ENCODE results near the gene SUPT20H. TPM values are rescaled to one million over a fixed set of nuclear protein-coding genes. Genes with fewer than 3 reads are reported as not detected.

The SUPT20H gene
- total RNA-seq (2014; rRNA removed) = 16.8 and 18.1 TPM in 2 replicates
- percentile 85 among the genes with signal in this experiment for Bru-seq, nascent RNA
- percentile 79 among the genes with signal in this experiment for BruChase-seq, experiment 1, labeled RNA remaining after a 6-hour chase
- percentile 88 among the genes with signal in this experiment for BruChase-seq, experiment 2, labeled RNA remaining after a 2-hour chase
- long read RNA-seq, partial matches to known transcripts = 8 of 72 reads
- long read RNA-seq, other reads (novel, unspliced or antisense) = 59 of 72 reads

- intact Hi-C loops (cut with micrococcal nuclease) = loop anchor here (2.0 kb wide), 2 partner anchors 28 to 58 kb away; partner anchors contain the start of gene EXOSC8
- CTCF ChIA-PET = no interaction called here
- Histone ChIP-seq H3K27me3 (ENCODE audit: low read length) (no peaks in the 10 kb centered on the region), H3K9me3 (ENCODE audit: low read length) (no peaks in the 10 kb centered on the region), H3K9ac (ENCODE audit: low read length) (peak within 1 kb of the TSS; percentile 87), H3K4me1 (ENCODE audit: insufficient read depth, low read length) (peaks cover 5% of the 10 kb centered on the region), H3K79me2 (ENCODE audit: low read length) (peaks cover 28% of the 10 kb centered on the region), H3K9me2 (replicated peaks; ENCODE audit: low read length) (no peaks in the 10 kb centered on the region), H4K20me1 (ENCODE audit: low read length) (no peaks in the 10 kb centered on the region), H3K36me3 (ENCODE audit: low read depth, low read length) (0 out of 2 replicates have a peak, but pooled peaks cover 3% of the 10 kb centered on the region), H3K4me2 (ENCODE audit: low read length) (peak within 1 kb of the TSS; percentile 79), H3F3A (ENCODE audit: low read length, unreplicated experiment) (no peaks in the 10 kb centered on the region), H3K4me3 (ENCODE audit: low read length) (peak within 1 kb of the TSS; percentile 83), H3K27ac (ENCODE audit: low read length) (peak within 1 kb of the TSS; percentile 36; the same call in 1 of the 2 replicates), H2AFZ (ENCODE audit: low read length) (peak within 1 kb of the TSS; percentile 81)
- TF ChIP-seq CTCF (conservative IDR thresholded peaks at IDR 0.05; ENCODE audit: low read depth, low read length) = no peak
- BruUV-seq (replicated peaks) = TSS peak; percentile 70
- ATAC-seq (peak; percentile 95), DNase-seq (peak; percentile 83)
- POLR2A ChIA-PET (ENCODE audit: unreplicated experiment) = no interaction called here
These were observed at the start of gene SUPT20H for GRCh38 chr13:37058910-37059847. Gene SUPT20H, minus strand, starts transcription at chr13:37059688. Its CDS starts 8,198 bp downstream, at chr13:37051490.

GRCh38 chr13:37109051-37109678, 49.7 kb upstream of the SUPT20H start:
- H2AFZ ChIP-seq (ENCODE audit: low read length) = no peak overlapping the region
- H4K20me1 ChIP-seq (ENCODE audit: low read length) = no peaks in the 10 kb centered on the region
- no peak overlapping the region for H3K9ac ChIP-seq (ENCODE audit: low read length)
- TF ChIP-seq CTCF (conservative IDR thresholded peaks at IDR 0.05; ENCODE audit: low read depth, low read length) (peak; percentile 70), EZH2 (IDR thresholded peaks at IDR 0.05; ENCODE audit: low read length, unreplicated experiment) (no peak), EZH2phosphoT487 (IDR thresholded peaks at IDR 0.05; ENCODE audit: borderline replicate concordance, low read length) (no peak)
- no peak overlapping the region for H3K4me2 ChIP-seq (ENCODE audit: low read length)
- POLR2A ChIA-PET (ENCODE audit: unreplicated experiment) = no interaction called here
- CTCF ChIA-PET = no interaction called here
- H3K27me3 ChIP-seq (ENCODE audit: low read length) = peaks cover 5% of the 10 kb centered on the region; the same call in 1 of the 2 replicates
- intact Hi-C loops (cut with micrococcal nuclease) = loop anchor here (1.0 to 2.0 kb wide), 2 partner anchors 493 to 1422 kb away; no protein-coding TSS in a partner anchor
- ATAC-seq (peak; percentile 55; the same call in 1 of the 2 replicates), DNase-seq (peak; percentile 50)
- no peak overlapping the region for H3K4me3 ChIP-seq (ENCODE audit: low read length)
- no peak overlapping the region for H3K27ac ChIP-seq (ENCODE audit: low read length)
- no peaks in the 10 kb centered on the region for H3F3A ChIP-seq (ENCODE audit: low read length, unreplicated experiment)
- H3K79me2 ChIP-seq (ENCODE audit: low read length) = no peaks in the 10 kb centered on the region
- no peaks in the 10 kb centered on the region for H3K9me3 ChIP-seq (ENCODE audit: low read length)
- peaks cover 10% of the 10 kb centered on the region; the same call in 1 of the 2 replicates for H3K4me1 ChIP-seq (ENCODE audit: insufficient read depth, low read length)
- no peaks in the 10 kb centered on the region for H3K9me2 ChIP-seq (replicated peaks; ENCODE audit: low read length)
- BruUV-seq (replicated peaks) = no TSS peak
- H3K36me3 ChIP-seq (ENCODE audit: low read depth, low read length) = no peaks in the 10 kb centered on the region
